Glutamatergic neuron (in vitro differentiated cells): ENCODE results near the gene OR10AD1. TPM values are rescaled to one million over a fixed set of nuclear protein-coding genes. Genes with fewer than 3 reads are reported as not detected.
"Not testable (repeated sequence)": the region's sequence is repeated elsewhere in the genome, so short reads cannot be mapped to it uniquely, and the experiment has no call there.

Experiments
- DNase-seq: peaks from one replicate; pipeline ENCODE4 v3.0.0; 2022
- H3K27ac Mint-ChIP-seq: one replicate; pipeline ENCODE4 v1.8.0; 2020; ENCODE audit warnings: mild to moderate bottlenecking, mixed read lengths, inconsistent platforms; ENCODE audit not compliant: unreplicated experiment
- H3K27me3 Mint-ChIP-seq: one replicate; pipeline ENCODE4 v1.8.0; 2020; ENCODE audit warnings: mild to moderate bottlenecking, moderate library complexity, mixed read lengths, inconsistent platforms; ENCODE audit not compliant: unreplicated experiment
- H3K36me3 Mint-ChIP-seq: one replicate; pipeline ENCODE4 v1.8.0; 2020; ENCODE audit warnings: mild to moderate bottlenecking, mixed read lengths, inconsistent platforms; ENCODE audit not compliant: unreplicated experiment
- H3K4me1 Mint-ChIP-seq: one replicate; pipeline ENCODE4 v1.8.0; 2020; ENCODE audit warnings: mild to moderate bottlenecking, low read depth, mixed read lengths, inconsistent platforms; ENCODE audit not compliant: unreplicated experiment
- H3K4me3 Mint-ChIP-seq: one replicate; pipeline ENCODE4 v1.8.0; 2020; ENCODE audit warnings: mild to moderate bottlenecking, mixed read lengths, inconsistent platforms; ENCODE audit not compliant: unreplicated experiment
- H3K9me3 Mint-ChIP-seq: one replicate; pipeline ENCODE4 v1.8.0; 2020; ENCODE audit warnings: mild to moderate bottlenecking, moderate library complexity, mixed read lengths, inconsistent platforms; ENCODE audit not compliant: unreplicated experiment
- total RNA-seq: library from RNA; stranded (reverse); fragmentation: NEBNext Ultra II Directional; extraction: Animal tissue kit (Norgen Biotek cat#: 25700); gene quantifications from one replicate; pipeline ENCODE4 v1.2.1, GENCODE V29; 2021; ENCODE audit not compliant: unreplicated experiment
- TF ChIP-seq, protein P1 (sequence below): fragments of 200-600 bp; sonication (generic); IDR thresholded peaks from one replicate; pipeline ENCODE4 v1.5.0; 2021; ENCODE audit not compliant: partially characterized antibody, unreplicated experiment

OR10AD1 gene
- total RNA-seq, 1 donor from 2014 or later: not detected

DNA sequence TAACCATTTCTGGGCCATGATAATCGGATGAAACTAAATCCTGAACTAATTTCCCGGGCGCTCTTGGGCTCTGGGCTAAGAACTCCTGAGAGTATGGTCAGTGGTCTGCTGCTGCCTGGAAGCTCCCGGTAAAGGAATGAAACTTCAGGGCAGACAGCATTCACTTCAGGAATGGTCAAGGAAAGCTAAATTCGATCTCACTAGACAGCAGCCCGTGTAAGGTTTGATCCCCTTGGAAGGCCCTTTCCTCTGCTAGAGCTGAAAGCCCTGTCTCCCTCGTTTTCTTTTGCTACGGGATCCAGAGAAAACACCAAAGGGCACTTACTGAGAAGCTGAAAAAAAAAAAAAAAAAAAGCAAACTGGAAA, 46.5 kb downstream of the OR10AD1 start:
- Mint-ChIP-seq H3K36me3 (no peaks in the 10 kb centered on the region), H3K27ac (peak overlapping the region; percentile 90), H3K4me1 (no peaks in the 10 kb centered on the region), H3K27me3 (peaks cover 6% of the 10 kb centered on the region), H3K4me3 (peak overlapping the region; percentile 94), H3K9me3 (no peaks in the 10 kb centered on the region)
- TF ChIP-seq, protein P1, sequence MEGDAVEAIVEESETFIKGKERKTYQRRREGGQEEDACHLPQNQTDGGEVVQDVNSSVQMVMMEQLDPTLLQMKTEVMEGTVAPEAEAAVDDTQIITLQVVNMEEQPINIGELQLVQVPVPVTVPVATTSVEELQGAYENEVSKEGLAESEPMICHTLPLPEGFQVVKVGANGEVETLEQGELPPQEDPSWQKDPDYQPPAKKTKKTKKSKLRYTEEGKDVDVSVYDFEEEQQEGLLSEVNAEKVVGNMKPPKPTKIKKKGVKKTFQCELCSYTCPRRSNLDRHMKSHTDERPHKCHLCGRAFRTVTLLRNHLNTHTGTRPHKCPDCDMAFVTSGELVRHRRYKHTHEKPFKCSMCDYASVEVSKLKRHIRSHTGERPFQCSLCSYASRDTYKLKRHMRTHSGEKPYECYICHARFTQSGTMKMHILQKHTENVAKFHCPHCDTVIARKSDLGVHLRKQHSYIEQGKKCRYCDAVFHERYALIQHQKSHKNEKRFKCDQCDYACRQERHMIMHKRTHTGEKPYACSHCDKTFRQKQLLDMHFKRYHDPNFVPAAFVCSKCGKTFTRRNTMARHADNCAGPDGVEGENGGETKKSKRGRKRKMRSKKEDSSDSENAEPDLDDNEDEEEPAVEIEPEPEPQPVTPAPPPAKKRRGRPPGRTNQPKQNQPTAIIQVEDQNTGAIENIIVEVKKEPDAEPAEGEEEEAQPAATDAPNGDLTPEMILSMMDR: no peak
- DNase-seq: no peak

- not testable (repeated sequence) for H3K27me3 Mint-ChIP-seq, H3K4me1 Mint-ChIP-seq, DNase-seq, H3K36me3 Mint-ChIP-seq, H3K27ac Mint-ChIP-seq, H3K9me3 Mint-ChIP-seq, H3K4me3 Mint-ChIP-seq
Observed at GRCh38 chr12:48155786-48156185, 47.3 kb downstream of the OR10AD1 start.

Other genes with a start within 250 kb of the OR10AD1 start
- gene TMEM106C, start 239.7 kb downstream of the OR10AD1 start, total RNA-seq: 24.0 TPM
- 0.34 TPM for gene COL2A1, start 198.8 kb downstream of the OR10AD1 start, total RNA-seq
- gene SENP1, start 97.2 kb downstream of the OR10AD1 start, total RNA-seq: 24.2 TPM
- gene PFKM, start 83.9 kb downstream of the OR10AD1 start, total RNA-seq: 169 TPM
- 43.5 TPM for gene ASB8, start 45.8 kb downstream of the OR10AD1 start, total RNA-seq
- gene CCDC184, start 19.6 kb downstream of the OR10AD1 start, total RNA-seq: 36.2 TPM
- gene ZNF641, start 147.6 kb upstream of the OR10AD1 start, total RNA-seq: 21.7 TPM